H54 (cell line): ENCODE measurements around the gene RPS6KC1.
A peak's percentile ranks its signal among the peaks of the same experiment; 100 is the strongest.
"Not testable (repeated sequence)": the region's sequence is repeated elsewhere in the genome, so short reads cannot be mapped to it uniquely, and the experiment has no call there.

ENCODE experiments used
- DNase-seq: peaks from one replicate; pipeline ENCODE4 v3.0.0; 2011; ENCODE audit warnings: low spot score, mixed read lengths; ENCODE audit not compliant: insufficient read length
- FAIRE-seq: peaks from 3 replicates; lab custom pipeline; 2011; peaks lifted over from hg19 to GRCh38; lab: Jason Lieb, UNC
- POLR2A ChIP-seq: IDR thresholded peaks from 2 replicates; pipeline ENCODE4 v1.6.1; 2011; ENCODE audit warnings: low read depth, mild to moderate bottlenecking, low read length

RPS6KC1 gene

GRCh38 chr1:213110349-213111300 lies 59.6 kb downstream of the RPS6KC1 start:
- no peak for TF ChIP-seq POLR2A
- DNase-seq: no peak
- no peak for FAIRE-seq

- no peak for TF ChIP-seq POLR2A
- DNase-seq (no peak), FAIRE-seq (no peak)
These were observed 60.5 kb downstream of the RPS6KC1 start for GRCh38 chr1:213111502-213111901.

GRCh38 chr1:213112723-213113122 lies 61.7 kb downstream of the RPS6KC1 start:
- DNase-seq: not testable (repeated sequence)

GRCh38 chr1:213117699-213118180 lies 66.7 kb downstream of the RPS6KC1 start:
- DNase-seq: not testable (repeated sequence)
- FAIRE-seq: peak; percentile 70

More at GRCh38 chr1:213112723-213113122, 61.7 kb downstream of the RPS6KC1 start:
- FAIRE-seq: not testable (repeated sequence)

GRCh38 chr1:213119794-213120193 lies 68.8 kb downstream of the RPS6KC1 start:
- TF ChIP-seq POLR2A: no peak
- FAIRE-seq (no peak), DNase-seq (no peak)

- TF ChIP-seq POLR2A: no peak
- FAIRE-seq: peak; percentile 55
- DNase-seq: no peak
These were observed 69.3 kb downstream of the RPS6KC1 start for GRCh38 chr1:213120386-213120785.

GRCh38 chr1:213120961-213121360 lies 69.9 kb downstream of the RPS6KC1 start:
- FAIRE-seq: no peak
- no peak for TF ChIP-seq POLR2A
- DNase-seq: no peak

GRCh38 chr1:213122514-213122929 lies 71.5 kb downstream of the RPS6KC1 start:
- FAIRE-seq (no peak), DNase-seq (no peak)
- no peak for TF ChIP-seq POLR2A

- peak; percentile 33 for FAIRE-seq
- no peak for TF ChIP-seq POLR2A
- no peak for DNase-seq
These were observed 72.0 kb downstream of the RPS6KC1 start for GRCh38 chr1:213123087-213123486.

- FAIRE-seq (peak; percentile 95), DNase-seq (no peak)
- no peak for TF ChIP-seq POLR2A
These were observed 72.5 kb downstream of the RPS6KC1 start for GRCh38 chr1:213123536-213123935.

GRCh38 chr1:213124590-213124989 lies 73.5 kb downstream of the RPS6KC1 start:
- TF ChIP-seq POLR2A: no peak
- DNase-seq (no peak), FAIRE-seq (no peak)

GRCh38 chr1:213125643-213126042 lies 74.6 kb downstream of the RPS6KC1 start:
- TF ChIP-seq POLR2A: no peak
- no peak for FAIRE-seq
- DNase-seq: no peak

- DNase-seq (no peak), FAIRE-seq (peak; percentile 77)
- TF ChIP-seq POLR2A: no peak
These were observed 76.0 kb downstream of the RPS6KC1 start for GRCh38 chr1:213127074-213127473.

GRCh38 chr1:213131851-213132655 lies 81.0 kb downstream of the RPS6KC1 start:
- FAIRE-seq (peak; percentile 30), DNase-seq (no peak)
- no peak for TF ChIP-seq POLR2A

GRCh38 chr1:213135572-213135971 lies 84.5 kb downstream of the RPS6KC1 start:
- DNase-seq (no peak), FAIRE-seq (no peak)
- TF ChIP-seq POLR2A: no peak
